HEK293T (cell line): ENCODE results near the gene TNPO2.

ENCODE experiments used
- HDGF ChIP-seq: fragments of 450-650 bp; IDR thresholded peaks from 2 replicates; pipeline ENCODE4 v1.6.1; 2017; ENCODE audit warnings: antibody characterized with exemption, borderline replicate concordance
- PKNOX1 ChIP-seq: fragments of 450-650 bp; IDR thresholded peaks from 2 replicates; pipeline ENCODE4 v1.6.1; 2016
- SUZ12 ChIP-seq: fragments of 450-650 bp; IDR thresholded peaks from 2 replicates; pipeline ENCODE4 v1.6.1; 2016; ENCODE audit warnings: mild to moderate bottlenecking

- no peak for TF ChIP-seq PKNOX1
- TF ChIP-seq HDGF: no peak
- no peak for TF ChIP-seq SUZ12
Measured at GRCh38 chr19:12657966-12658365, 65.8 kb downstream of the TNPO2 start.
